ENCODE measurements around the gene CNTN2. TPM values are rescaled to one million over a fixed set of nuclear protein-coding genes. Genes with fewer than 3 reads are reported as not detected.

Gene CNTN2
- total RNA-seq, 2 donors from 2014 or later: not detected

DNA sequence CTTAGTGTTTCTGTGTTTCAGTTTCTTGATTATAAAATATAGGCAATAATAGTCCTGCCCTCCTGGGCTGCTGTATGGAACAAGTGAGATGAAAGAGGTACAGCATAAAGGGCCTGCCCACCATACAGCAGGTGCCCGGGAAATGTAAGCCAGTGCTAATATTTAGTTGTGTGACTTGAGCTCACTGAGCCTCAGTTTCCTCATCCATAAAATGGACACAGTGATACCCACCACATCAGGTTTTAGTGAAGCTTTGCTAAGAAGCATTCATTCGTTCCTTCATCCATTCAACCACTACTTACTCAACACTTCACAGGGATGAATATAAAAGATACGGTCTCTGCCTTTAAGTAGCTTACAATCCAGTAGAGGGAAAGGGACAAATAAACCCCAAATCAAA, 19.9 kb downstream of the CNTN2 start:
- Mint-ChIP-seq H3K36me3 (ENCODE audit: low read depth) (no peaks in the 10 kb centered on the region), H3K27ac (no peak overlapping the region), H3K4me1 (peaks cover 2% of the 10 kb centered on the region), H3K27me3 (no peaks in the 10 kb centered on the region), H3K4me3 (no peak overlapping the region)
- DNase-seq: no peak
- no peak for ATAC-seq
- H3K9me3 ChIP-seq (ENCODE audit: control insufficient read depth, low read length, poor library complexity, severe bottlenecking): no peaks in the 10 kb centered on the region

DNA sequence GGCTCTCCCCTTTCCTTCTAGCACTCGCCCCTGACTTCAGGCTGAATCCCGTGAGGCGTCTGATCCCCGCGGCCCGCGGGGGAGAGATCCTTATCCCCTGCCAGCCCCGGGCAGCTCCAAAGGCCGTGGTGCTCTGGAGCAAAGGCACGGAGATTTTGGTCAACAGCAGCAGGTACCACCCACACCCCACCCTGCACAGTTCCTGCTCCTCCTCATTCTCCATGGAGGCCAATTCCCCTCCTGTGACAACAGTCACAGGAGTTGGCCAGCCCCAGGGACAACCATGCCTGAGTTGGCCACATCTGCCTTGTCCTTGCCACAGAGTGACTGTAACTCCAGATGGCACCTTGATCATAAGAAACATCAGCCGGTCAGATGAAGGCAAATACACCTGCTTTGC, 21.3 kb downstream of the CNTN2 start:
- ATAC-seq (no peak), DNase-seq (no peak)
- H3K27me3 Mint-ChIP-seq: no peaks in the 10 kb centered on the region
- no peaks in the 10 kb centered on the region for H3K36me3 Mint-ChIP-seq (ENCODE audit: low read depth)
- H3K27ac Mint-ChIP-seq: no peak overlapping the region
- peaks cover 2% of the 10 kb centered on the region for H3K4me1 Mint-ChIP-seq
- H3K9me3 ChIP-seq (ENCODE audit: control insufficient read depth, low read length, poor library complexity, severe bottlenecking): no peaks in the 10 kb centered on the region
- no peak overlapping the region for H3K4me3 Mint-ChIP-seq

DNA sequence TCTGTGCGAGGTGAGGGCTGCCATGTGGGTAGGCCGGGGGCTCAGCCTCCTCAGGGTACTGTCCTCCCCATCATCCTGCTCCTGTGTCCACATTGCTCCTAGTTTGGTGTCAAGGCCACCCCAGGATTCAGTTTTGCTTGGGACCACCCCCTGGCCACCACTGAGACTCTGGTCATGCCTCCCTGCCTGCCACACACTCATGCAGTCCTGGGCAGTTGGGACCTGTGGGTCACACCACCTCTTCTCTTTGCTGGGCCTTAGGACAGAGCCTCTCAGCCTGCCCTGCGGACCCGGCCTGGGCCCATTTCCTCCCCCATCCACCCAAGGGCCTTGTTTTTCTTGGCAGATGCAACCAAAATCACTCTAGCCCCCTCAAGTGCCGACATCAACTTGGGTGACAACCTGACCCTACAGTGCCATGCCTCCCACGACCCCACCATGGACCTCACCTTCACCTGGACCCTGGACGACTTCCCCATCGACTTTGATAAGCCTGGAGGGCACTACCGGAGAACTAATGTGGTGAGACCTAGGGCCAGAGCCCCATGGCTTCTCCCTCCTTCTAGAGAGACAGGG, 21.8 kb downstream of the CNTN2 start:
- Mint-ChIP-seq H3K4me3 (no peak overlapping the region), H3K4me1 (peaks cover 2% of the 10 kb centered on the region), H3K27ac (no peak overlapping the region), H3K36me3 (ENCODE audit: low read depth) (no peaks in the 10 kb centered on the region), H3K27me3 (no peaks in the 10 kb centered on the region)
- DNase-seq (no peak), ATAC-seq (no peak)
- H3K9me3 ChIP-seq (ENCODE audit: control insufficient read depth, low read length, poor library complexity, severe bottlenecking): no peaks in the 10 kb centered on the region

DNA sequence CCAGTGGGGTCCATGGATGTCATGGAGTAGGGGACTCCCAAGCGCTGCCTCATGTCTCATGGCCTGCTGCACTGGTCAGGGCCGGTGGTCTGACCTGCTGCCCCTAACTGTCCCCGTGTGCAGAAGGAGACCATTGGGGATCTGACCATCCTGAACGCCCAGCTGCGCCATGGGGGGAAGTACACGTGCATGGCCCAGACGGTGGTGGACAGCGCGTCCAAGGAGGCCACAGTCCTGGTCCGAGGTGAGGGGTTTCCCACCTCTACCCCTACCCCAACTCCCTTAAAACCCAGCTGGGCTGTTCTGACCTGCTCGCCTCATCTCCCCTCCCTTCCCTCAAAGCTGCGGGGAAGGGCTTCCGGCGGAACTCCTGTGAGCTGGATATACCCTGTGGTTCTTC, 22.7 kb downstream of the CNTN2 start:
- ATAC-seq (no peak), DNase-seq (no peak)
- Mint-ChIP-seq H3K27me3 (no peaks in the 10 kb centered on the region), H3K4me1 (peaks cover 2% of the 10 kb centered on the region), H3K4me3 (no peak overlapping the region), H3K36me3 (ENCODE audit: low read depth) (no peaks in the 10 kb centered on the region), H3K27ac (no peak overlapping the region)
- no peaks in the 10 kb centered on the region for H3K9me3 ChIP-seq (ENCODE audit: control insufficient read depth, low read length, poor library complexity, severe bottlenecking)

DNA sequence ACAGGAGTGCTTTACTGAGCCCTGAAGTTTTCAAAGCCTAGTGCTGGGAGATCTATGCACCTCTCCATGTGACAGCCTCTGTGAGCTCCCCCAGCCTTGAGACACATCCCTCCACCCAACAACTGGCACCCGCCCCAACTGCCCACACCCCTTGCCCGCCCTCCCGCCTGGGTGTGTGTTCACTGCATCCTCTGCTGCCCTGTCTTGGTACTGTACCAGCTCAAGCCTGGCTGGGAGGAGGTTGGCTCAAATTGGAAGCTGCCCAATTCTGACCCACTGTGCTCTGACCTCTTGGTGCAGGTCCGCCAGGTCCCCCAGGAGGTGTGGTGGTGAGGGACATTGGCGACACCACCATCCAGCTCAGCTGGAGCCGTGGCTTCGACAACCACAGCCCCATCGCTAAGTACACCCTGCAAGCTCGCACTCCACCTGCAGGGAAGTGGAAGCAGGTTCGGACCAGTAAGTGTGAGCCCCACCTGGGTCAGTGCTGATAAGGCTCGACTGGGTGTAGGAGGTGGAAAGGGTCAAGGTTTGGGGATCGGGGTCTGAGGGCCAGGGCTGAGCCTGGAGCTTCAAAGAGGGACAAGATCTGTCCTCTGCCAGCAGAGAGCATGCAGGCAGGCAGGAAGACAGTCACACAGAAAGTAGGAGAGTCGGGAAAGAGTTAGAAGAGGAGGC, 23.3 kb downstream of the CNTN2 start:
- no peak overlapping the region for H3K27ac Mint-ChIP-seq
- H3K36me3 Mint-ChIP-seq (ENCODE audit: low read depth): no peaks in the 10 kb centered on the region
- H3K9me3 ChIP-seq (ENCODE audit: control insufficient read depth, low read length, poor library complexity, severe bottlenecking): no peaks in the 10 kb centered on the region
- no peak for ATAC-seq
- peaks cover 2% of the 10 kb centered on the region for H3K4me1 Mint-ChIP-seq
- no peak for DNase-seq
- no peak overlapping the region for H3K4me3 Mint-ChIP-seq
- no peaks in the 10 kb centered on the region for H3K27me3 Mint-ChIP-seq

DNA sequence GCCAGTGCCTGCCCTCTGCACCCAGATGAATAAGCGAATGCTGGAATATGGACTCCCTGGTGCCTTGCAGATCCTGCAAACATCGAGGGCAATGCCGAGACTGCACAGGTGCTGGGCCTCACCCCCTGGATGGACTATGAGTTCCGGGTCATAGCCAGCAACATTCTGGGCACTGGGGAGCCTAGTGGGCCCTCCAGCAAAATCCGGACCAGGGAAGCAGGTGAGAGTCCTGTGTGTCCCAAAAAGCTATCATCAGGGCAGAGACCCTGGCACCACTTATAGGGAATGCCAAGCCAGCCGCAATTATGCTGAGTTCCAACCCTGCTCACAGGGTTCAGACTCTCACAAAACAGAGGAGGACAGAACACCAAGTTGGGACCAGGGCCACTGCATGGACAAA, 24.0 kb downstream of the CNTN2 start:
- Mint-ChIP-seq H3K4me3 (no peak overlapping the region), H3K27me3 (no peaks in the 10 kb centered on the region), H3K36me3 (ENCODE audit: low read depth) (no peaks in the 10 kb centered on the region), H3K27ac (no peak overlapping the region), H3K4me1 (no peaks in the 10 kb centered on the region)
- H3K9me3 ChIP-seq (ENCODE audit: control insufficient read depth, low read length, poor library complexity, severe bottlenecking): no peaks in the 10 kb centered on the region
- DNase-seq: no peak
- ATAC-seq: no peak

DNA sequence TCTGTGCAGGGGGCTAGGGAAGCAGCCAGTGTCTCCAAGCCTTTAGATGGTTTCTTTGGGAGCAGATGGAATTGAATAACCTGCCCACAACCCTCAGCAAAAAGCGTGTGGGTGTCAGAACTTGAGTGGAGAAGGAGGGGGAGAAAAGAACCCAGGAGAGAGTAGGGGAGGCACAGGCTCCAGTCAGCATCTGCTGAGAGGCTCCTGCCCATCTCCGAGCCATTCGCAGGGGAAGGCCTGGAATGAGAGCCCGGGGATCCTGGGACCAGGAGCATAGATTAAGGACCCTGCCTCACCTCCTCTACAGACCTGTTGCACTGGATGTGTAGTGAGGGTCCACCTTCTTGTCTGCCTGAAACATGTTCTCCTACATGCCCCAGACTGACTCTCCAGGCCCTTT, 25.0 kb downstream of the CNTN2 start:
- ATAC-seq: no peak
- H3K4me3 Mint-ChIP-seq: no peak overlapping the region
- no peak overlapping the region for H3K27ac Mint-ChIP-seq
- H3K36me3 Mint-ChIP-seq (ENCODE audit: low read depth): no peaks in the 10 kb centered on the region
- no peaks in the 10 kb centered on the region for H3K27me3 Mint-ChIP-seq
- DNase-seq: no peak
- H3K4me1 Mint-ChIP-seq: no peaks in the 10 kb centered on the region
- no peaks in the 10 kb centered on the region for H3K9me3 ChIP-seq (ENCODE audit: control insufficient read depth, low read length, poor library complexity, severe bottlenecking)

DNA sequence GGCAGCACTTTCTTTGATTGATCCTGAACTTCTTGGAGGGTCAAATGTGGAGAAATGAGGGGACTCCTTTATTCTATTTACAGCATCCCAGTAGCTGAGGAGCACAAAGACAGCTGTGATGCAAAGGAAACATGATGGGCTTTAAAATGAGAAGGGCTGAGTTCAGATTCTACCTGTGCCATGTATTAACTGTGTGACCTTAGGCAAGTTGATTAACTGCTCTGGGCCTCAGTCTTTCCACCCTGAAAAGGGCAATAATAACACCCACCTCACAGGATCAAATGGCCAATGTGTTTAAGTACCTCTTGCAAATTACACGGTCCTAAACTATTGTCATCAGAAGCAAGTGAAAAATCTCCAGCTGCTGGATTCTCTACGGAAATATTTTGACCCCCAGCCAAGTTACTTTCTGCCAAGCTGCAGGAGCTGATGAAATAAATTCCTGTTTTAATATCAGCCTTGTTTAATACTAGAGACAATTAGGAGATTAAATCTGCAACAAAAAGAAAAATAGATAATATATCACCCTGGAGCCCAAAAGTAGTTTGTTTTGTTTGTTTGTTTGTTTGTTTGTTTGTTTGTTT, 25.5 kb downstream of the CNTN2 start:
- no peak overlapping the region for H3K27ac Mint-ChIP-seq

DNA sequence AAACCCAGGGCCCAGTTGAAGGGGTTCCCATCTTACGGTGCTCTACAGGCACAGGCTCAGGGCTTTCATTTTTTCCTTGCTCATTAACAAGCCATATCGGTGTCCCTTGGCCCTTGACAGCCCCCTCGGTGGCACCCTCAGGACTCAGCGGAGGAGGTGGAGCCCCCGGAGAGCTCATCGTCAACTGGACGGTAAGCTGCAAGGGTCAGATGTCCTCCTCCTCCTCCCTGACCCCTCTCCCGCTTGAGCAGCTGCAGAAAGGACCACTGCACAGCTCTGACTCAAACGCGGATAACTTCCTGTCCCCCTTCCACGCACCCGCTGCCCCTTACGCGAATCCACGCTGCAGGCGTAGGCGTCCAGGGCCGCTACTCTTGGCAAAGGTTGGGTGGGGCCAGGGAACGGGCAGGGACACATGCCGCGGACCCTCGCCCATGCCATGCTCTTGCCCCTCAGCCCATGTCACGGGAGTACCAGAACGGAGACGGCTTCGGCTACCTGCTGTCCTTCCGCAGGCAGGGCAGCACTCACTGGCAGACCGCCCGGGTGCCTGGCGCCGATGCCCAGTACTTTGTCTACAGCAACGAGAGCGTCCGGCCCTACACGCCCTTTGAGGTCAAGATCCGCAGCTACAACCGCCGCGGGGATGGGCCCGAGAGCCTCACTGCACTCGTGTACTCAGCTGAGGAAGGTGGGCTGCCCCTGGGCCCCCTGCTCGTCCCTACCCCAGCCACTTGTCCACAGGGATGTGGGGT, 26.5 kb downstream of the CNTN2 start:
- H3K4me1 Mint-ChIP-seq: no peaks in the 10 kb centered on the region
- no peak overlapping the region for H3K27ac Mint-ChIP-seq
- H3K36me3 Mint-ChIP-seq (ENCODE audit: low read depth): no peaks in the 10 kb centered on the region
- no peak overlapping the region for H3K4me3 Mint-ChIP-seq
- ATAC-seq (no peak), DNase-seq (no peak)
- no peaks in the 10 kb centered on the region for H3K27me3 Mint-ChIP-seq
- H3K9me3 ChIP-seq (ENCODE audit: control insufficient read depth, low read length, poor library complexity, severe bottlenecking): no peaks in the 10 kb centered on the region

More for the DNA sequence above, 25.5 kb downstream of the CNTN2 start:
- Mint-ChIP-seq H3K27me3 (no peaks in the 10 kb centered on the region), H3K36me3 (ENCODE audit: low read depth) (no peaks in the 10 kb centered on the region), H3K4me1 (no peaks in the 10 kb centered on the region), H3K4me3 (no peak overlapping the region)
- ATAC-seq (no peak), DNase-seq (no peak)
- H3K9me3 ChIP-seq (ENCODE audit: control insufficient read depth, low read length, poor library complexity, severe bottlenecking): no peaks in the 10 kb centered on the region

DNA sequence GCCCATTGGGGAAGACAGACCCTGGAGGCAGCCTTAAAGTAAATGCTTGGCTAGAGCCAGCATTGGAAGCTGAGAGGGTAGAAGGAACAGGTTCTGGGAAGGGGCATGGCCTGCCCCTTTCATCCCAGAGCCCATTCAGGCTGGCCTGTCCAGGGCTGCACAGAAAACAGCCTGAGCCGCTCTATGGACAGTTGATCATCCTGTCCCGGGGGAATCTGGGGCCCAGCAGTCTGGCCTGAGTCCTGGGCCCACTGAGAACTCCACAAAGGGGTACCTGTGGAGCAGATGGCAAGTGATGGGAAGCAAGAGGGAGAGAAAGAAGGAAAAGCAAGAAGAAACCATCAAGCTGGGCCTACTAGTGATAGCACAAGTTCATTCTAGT, 28.0 kb downstream of the CNTN2 start:
- no peak for ATAC-seq
- no peak for DNase-seq
- H3K27me3 Mint-ChIP-seq: no peaks in the 10 kb centered on the region
- H3K4me1 Mint-ChIP-seq: no peaks in the 10 kb centered on the region
- H3K36me3 Mint-ChIP-seq (ENCODE audit: low read depth): no peaks in the 10 kb centered on the region
- H3K4me3 Mint-ChIP-seq: no peak overlapping the region
- H3K9me3 ChIP-seq (ENCODE audit: control insufficient read depth, low read length, poor library complexity, severe bottlenecking): no peaks in the 10 kb centered on the region
- peak overlapping the region; percentile 57 for H3K27ac Mint-ChIP-seq

DNA sequence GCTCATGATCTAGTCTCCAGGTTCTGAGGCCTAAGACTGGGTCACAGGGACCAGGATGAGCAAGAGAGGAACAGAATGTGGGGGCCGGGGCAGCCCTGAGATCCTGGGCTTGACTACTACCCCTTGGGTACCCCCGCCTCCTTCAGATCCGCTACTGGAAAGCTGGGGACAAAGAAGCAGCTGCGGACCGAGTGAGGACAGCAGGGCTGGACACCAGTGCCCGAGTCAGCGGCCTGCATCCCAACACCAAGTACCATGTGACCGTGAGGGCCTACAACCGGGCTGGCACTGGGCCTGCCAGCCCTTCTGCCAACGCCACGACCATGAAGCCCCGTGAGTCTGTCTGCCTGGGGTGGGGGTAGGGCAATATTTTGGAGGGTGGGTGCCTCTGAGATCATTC, 28.8 kb downstream of the CNTN2 start:
- ATAC-seq: no peak
- H3K4me3 Mint-ChIP-seq: no peak overlapping the region
- DNase-seq: no peak
- no peaks in the 10 kb centered on the region for H3K27me3 Mint-ChIP-seq
- no peak overlapping the region for H3K27ac Mint-ChIP-seq
- H3K36me3 Mint-ChIP-seq (ENCODE audit: low read depth): no peaks in the 10 kb centered on the region
- no peaks in the 10 kb centered on the region for H3K4me1 Mint-ChIP-seq
- no peaks in the 10 kb centered on the region for H3K9me3 ChIP-seq (ENCODE audit: control insufficient read depth, low read length, poor library complexity, severe bottlenecking)

DNA sequence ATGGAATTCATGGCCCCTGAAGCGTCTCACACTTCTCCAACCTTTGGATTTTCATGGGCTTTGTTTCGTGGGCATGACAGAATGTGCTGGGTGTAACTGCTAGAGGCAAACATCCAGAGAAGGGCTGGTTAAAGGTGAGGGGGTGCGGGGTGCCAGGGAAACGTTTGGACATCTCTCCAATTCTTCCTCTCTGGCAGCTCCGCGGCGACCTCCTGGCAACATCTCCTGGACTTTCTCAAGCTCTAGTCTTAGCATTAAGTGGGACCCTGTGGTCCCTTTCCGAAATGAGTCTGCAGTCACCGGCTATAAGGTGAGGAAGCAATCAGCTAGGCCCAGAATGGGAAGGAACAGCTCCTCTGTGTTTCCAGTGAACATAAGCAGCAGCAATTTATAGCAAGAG, 29.3 kb downstream of the CNTN2 start:
- Mint-ChIP-seq H3K27ac (no peak overlapping the region), H3K4me3 (no peak overlapping the region), H3K4me1 (no peaks in the 10 kb centered on the region), H3K27me3 (no peaks in the 10 kb centered on the region), H3K36me3 (ENCODE audit: low read depth) (no peaks in the 10 kb centered on the region)
- no peaks in the 10 kb centered on the region for H3K9me3 ChIP-seq (ENCODE audit: control insufficient read depth, low read length, poor library complexity, severe bottlenecking)
- DNase-seq (no peak), ATAC-seq (no peak)

DNA sequence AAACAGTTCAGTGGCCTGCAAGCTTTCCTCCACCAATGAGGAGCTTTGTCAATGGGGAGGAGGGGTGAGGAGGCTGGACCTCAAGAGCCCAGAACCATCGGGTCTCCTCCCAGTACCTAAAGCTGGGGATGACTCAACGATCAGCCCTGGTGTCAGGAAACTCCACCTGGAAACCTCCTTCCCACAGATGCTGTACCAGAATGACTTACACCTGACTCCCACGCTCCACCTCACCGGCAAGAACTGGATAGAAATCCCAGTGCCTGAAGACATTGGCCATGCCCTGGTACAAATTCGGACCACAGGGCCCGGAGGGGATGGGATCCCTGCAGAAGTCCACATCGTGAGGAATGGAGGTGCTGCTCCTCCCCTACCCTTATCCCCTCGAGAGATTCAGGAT, 29.9 kb downstream of the CNTN2 start:
- DNase-seq (no peak), ATAC-seq (no peak)
- Mint-ChIP-seq H3K36me3 (ENCODE audit: low read depth) (no peaks in the 10 kb centered on the region), H3K27ac (no peak overlapping the region), H3K4me3 (no peak overlapping the region), H3K27me3 (no peaks in the 10 kb centered on the region), H3K4me1 (no peaks in the 10 kb centered on the region)
- no peaks in the 10 kb centered on the region for H3K9me3 ChIP-seq (ENCODE audit: control insufficient read depth, low read length, poor library complexity, severe bottlenecking)

All from T-helper 17 cell (primary cell).